Endothelial cell of umbilical vein (primary cell): ENCODE data around the gene PYGB. TPM values are rescaled to one million over a fixed set of nuclear protein-coding genes. Genes with fewer than 3 reads are reported as not detected.

Experiments used
- BruUV-seq: library from RNA; stranded (reverse); fragments of 400-500 nt; replicated peaks from 2 replicates; lab custom pipeline; 2021; lab: Mats Ljungman, UMichigan
- CTCF ChIA-PET: fragments of 300-600, 350-600 bp; sonication (Branson Sonifier 250); formaldehyde crosslinking; loops from one replicate; lab custom pipeline; 2021; ENCODE audit warnings: antibody characterized with exemption, inconsistent platforms; lab: Charles Lee
- POLR2A ChIA-PET: fragments of 300-600, 350-600 bp; sonication (Branson Sonifier 250); formaldehyde crosslinking; loops from one replicate; lab custom pipeline; 2021; ENCODE audit warnings: antibody characterized with exemption, inconsistent platforms; lab: Charles Lee
- DNase-seq: peaks from one replicate; pipeline ENCODE4 v3.0.0-alpha.2; 2011; ENCODE audit warnings: low read depth, low spot score
- FAIRE-seq: peaks from 2 replicates; lab custom pipeline; 2011; peaks lifted over from hg19 to GRCh38; lab: Jason Lieb, UNC
- H2AFZ ChIP-seq: 2 replicates; pipeline ENCODE4 v1.6.0; 2012; ENCODE audit warnings: low read depth, low read length, control low read depth, inconsistent platforms
- H3K27ac ChIP-seq: 2 replicates; pipeline ENCODE4 v1.5.1; 2011; ENCODE audit warnings: low read depth, mild to moderate bottlenecking, control low read depth, low read length, moderate library complexity; ENCODE audit not compliant: insufficient read depth
- H3K27me3 ChIP-seq, 2 experiments: 2 replicates each; pipeline versions ENCODE4 v1.6.0 to v1.6.1; 2011; ENCODE audit warnings: low read length in 2 of 2, mixed read lengths in 1 of 2; ENCODE audit not compliant: control insufficient read depth in 2 of 2, insufficient read depth in 2 of 2
- H3K36me3 ChIP-seq, 2 experiments: 2 replicates in 1 of 2; 3 replicates in 1 of 2; pipeline ENCODE4 v1.5.1; 2011; ENCODE audit warnings: low read length in 2 of 2, mild to moderate bottlenecking in 1 of 2, moderate library complexity in 1 of 2; ENCODE audit not compliant: control insufficient read depth in 2 of 2, insufficient read depth in 2 of 2; ENCODE audit errors: extremely low read depth in 1 of 2
- H3K4me1 ChIP-seq: 3 replicates; pipeline ENCODE4 v1.5.1; 2011; ENCODE audit warnings: mild to moderate bottlenecking, low read length; ENCODE audit not compliant: control insufficient read depth, insufficient read depth; ENCODE audit errors: extremely low read depth
- H3K4me2 ChIP-seq: 2 replicates; pipeline ENCODE4 v1.6.1; 2011; ENCODE audit warnings: low read length, control low read depth, mixed read lengths; ENCODE audit not compliant: insufficient read depth
- H3K4me3 ChIP-seq, 3 experiments: fragments of 200-600 bp in 1 of 3; sonication (generic), shearing (Covaris generic) in 1 of 3; replicated peaks in 1 of 3; 2 replicates each; pipeline ENCODE4 v1.5.1; 2011 to 2016; ENCODE audit warnings: control low read depth in 3 of 3, low read length in 3 of 3, mild to moderate bottlenecking in 2 of 3, inconsistent platforms in 1 of 3, low read depth in 1 of 3, moderate library complexity in 1 of 3; ENCODE audit not compliant: insufficient read depth in 1 of 3
- H3K79me2 ChIP-seq: 2 replicates; pipeline ENCODE4 v1.6.0; 2012; ENCODE audit warnings: low read length, inconsistent platforms; ENCODE audit not compliant: control insufficient read depth, insufficient read depth
- H3K9ac ChIP-seq: replicated peaks from 2 replicates; pipeline ENCODE3; 2011; ENCODE audit warnings: low read length, control low read depth; ENCODE audit not compliant: insufficient read depth; ENCODE audit errors: extremely low read depth
- H3K9me1 ChIP-seq: replicated peaks from 3 replicates; pipeline ENCODE4 v1.6.0; 2011; ENCODE audit warnings: mild to moderate bottlenecking, low read length; ENCODE audit not compliant: control insufficient read depth, insufficient read depth; ENCODE audit errors: extremely low read depth
- H3K9me3 ChIP-seq: replicated peaks from 2 replicates; pipeline ENCODE4 v1.5.1; 2012; ENCODE audit warnings: low read length, inconsistent platforms; ENCODE audit not compliant: control insufficient read depth, insufficient read depth
- H4K20me1 ChIP-seq: replicated peaks from 2 replicates; pipeline ENCODE3; 2011; ENCODE audit warnings: mild to moderate bottlenecking, low read length; ENCODE audit not compliant: control insufficient read depth, insufficient read depth; ENCODE audit errors: extremely low read depth
- CTCF ChIP-seq, 2 donors: IDR thresholded peaks; 1 replicate in 1 of 2; 2 replicates in 1 of 2; pipeline ENCODE4 v1.5.1; 2011; ENCODE audit warnings: low read length in 2 of 2, mild to moderate bottlenecking in 2 of 2, moderate library complexity in 2 of 2, control low read depth in 1 of 2, inconsistent platforms in 1 of 2, low read depth in 1 of 2; ENCODE audit not compliant: insufficient read depth in 1 of 2; ENCODE audit errors: extremely low read depth in 1 of 2
- EZH2 ChIP-seq: IDR thresholded peaks from 2 replicates; pipeline ENCODE4 v1.6.1; 2012; ENCODE audit warnings: borderline replicate concordance, low read depth, mild to moderate bottlenecking, moderate library complexity, low read length, inconsistent platforms; ENCODE audit not compliant: severe bottlenecking
- FOS ChIP-seq: IDR thresholded peaks from 2 replicates; pipeline ENCODE4 v1.6.1; 2011; ENCODE audit warnings: mild to moderate bottlenecking, low read length, moderate library complexity, borderline replicate concordance; ENCODE audit not compliant: insufficient read depth
- GATA2 ChIP-seq: IDR thresholded peaks from 2 replicates; pipeline ENCODE4 v1.7.0; 2011; ENCODE audit warnings: low read depth, mild to moderate bottlenecking, moderate library complexity, mixed read lengths, low read length; ENCODE audit not compliant: insufficient read length, insufficient read depth
- JUN ChIP-seq: IDR thresholded peaks from 2 replicates; pipeline ENCODE4 v1.6.1; 2011; ENCODE audit warnings: borderline replicate concordance, low read depth; ENCODE audit not compliant: insufficient read length, insufficient read depth
- MAX ChIP-seq: IDR thresholded peaks from 2 replicates; pipeline ENCODE4 v1.6.1; 2011; ENCODE audit not compliant: insufficient read depth, insufficient read length
- MYC ChIP-seq: IDR thresholded peaks from one replicate; pipeline ENCODE4 v1.6.1; 2011; ENCODE audit warnings: mild to moderate bottlenecking, low read depth, low read length
- POLR2A ChIP-seq: IDR thresholded peaks from 2 replicates; pipeline ENCODE4 v1.6.1; 2012; ENCODE audit warnings: low read depth, mild to moderate bottlenecking, control low read depth, low read length
- POLR2AphosphoS5 ChIP-seq: IDR thresholded peaks from 2 replicates; pipeline ENCODE4 v1.6.1; 2012; ENCODE audit warnings: low read depth, mild to moderate bottlenecking, control low read depth, low read length, moderate library complexity; ENCODE audit not compliant: insufficient read depth
- dilution Hi-C: fragments of 300-500 bp; cut with MboI; formaldehyde crosslinking; loops from one replicate; pipeline ENCODE4 v1.15.0; 2019; ENCODE audit warnings: low sequenced_read_pairs; ENCODE audit not compliant: extremely low pct_ligation_motif_present
- intact Hi-C: fragments of 100-400 bp; cut with micrococcal nuclease; formaldehyde crosslinking; loops from one replicate; pipeline ENCODE4 v1.10.0; 2022
- polyA plus RNA-seq, 4 experiments: library from polyadenylated mRNA; depleted of rRNA in 3 of 4; stranded (reverse) in 3 of 4; unstranded in 1 of 4; fragments of >200 nt; gene quantifications; 2 replicates each; pipeline versions ENCODE4 v1.2.1 to v1.2.3, GENCODE V29; 2011 to 2012; ENCODE audit warnings: missing spikeins in 1 of 4
- total RNA-seq: library from RNA; stranded (reverse); gene quantifications from 2 replicates; pipeline ENCODE4 v1.2.3, GENCODE V29; 2021

The PYGB gene
- total and polyA plus RNA-seq, 2 donors (not counting 3 experiments of a cell fraction or from before 2014, with no cell fraction given): 36.1 to 60.2 TPM

- no peak overlapping the region for H3K9ac ChIP-seq
- H3K4me3 ChIP-seq: no peak overlapping the region
- TF ChIP-seq FOS (no peak), POLR2A (no peak), CTCF (IDR thresholded peaks at IDR 0.05; ENCODE audit: extremely low read depth in 1 of 2, insufficient read depth in 1 of 2, low read depth in 1 of 2, low read length in 2 of 2) (no peak), GATA2 (no peak), EZH2 (no peak), JUN (no peak), MAX (no peak), MYC (no peak), POLR2AphosphoS5 (no peak)
- no peak overlapping the region for H2AFZ ChIP-seq
- CTCF ChIA-PET: interaction anchor here (0.8 to 5.1 kb wide), 5 partner anchors 8 to 98 kb away, joined by 3 to 49 read pairs (median 8); no protein-coding TSS in a partner anchor
- dilution Hi-C loops (no loop called here), intact Hi-C loops (no loop called here)
- no peak for FAIRE-seq
- H3K9me3 ChIP-seq: no peaks in the 10 kb centered on the region
- H3K36me3 ChIP-seq: peaks cover 3 to 5% of the 10 kb centered on the region in 2 experiments
- H4K20me1 ChIP-seq: no peaks in the 10 kb centered on the region
- POLR2A ChIA-PET: no interaction called here
- H3K79me2 ChIP-seq: no peaks in the 10 kb centered on the region
- no peak overlapping the region for H3K27ac ChIP-seq
- no peaks in the 10 kb centered on the region for H3K27me3 ChIP-seq
- H3K9me1 ChIP-seq: no peaks in the 10 kb centered on the region
- DNase-seq: no peak
- no peaks in the 10 kb centered on the region for H3K4me1 ChIP-seq
- TSS peak; percentile 57 for BruUV-seq
- no peak overlapping the region for H3K4me2 ChIP-seq
These were observed 52.7 kb downstream of the PYGB start for GRCh38 chr20:25300496-25301170.
